GM12892 (cell line): ENCODE measurements around the gene DHX16.

Experiments
- POLR2A ChIP-seq: IDR thresholded peaks from 2 replicates; pipeline ENCODE4 v1.6.1; 2011; ENCODE audit warnings: low read depth, low read length, control low read depth
- POLR2AphosphoS5 ChIP-seq: IDR thresholded peaks from 2 replicates; pipeline ENCODE4 v1.6.1; 2011; ENCODE audit warnings: low read depth, low read length, control low read depth
- TAF1 ChIP-seq: IDR thresholded peaks from 2 replicates; pipeline ENCODE4 v1.6.1; 2011; ENCODE audit warnings: low read depth, mild to moderate bottlenecking, control low read depth, low read length, borderline replicate concordance

GRCh38 chr6:30678964-30679726, 6.3 kb upstream of the DHX16 start:
- no peak for TF ChIP-seq POLR2AphosphoS5
- TF ChIP-seq POLR2A: no peak
- no peak for TF ChIP-seq TAF1
